HEK293T (cell line): ENCODE results near the gene CORO1C.

Experiments used
- CTCF ChIA-PET: fragments of 350-600 bp; formaldehyde crosslinking; extraction: SDS; loops from one replicate; lab custom pipeline; 2021; ENCODE audit warnings: antibody characterized with exemption, inconsistent platforms; lab: Yijun Ruan, JAX
- POLR2A ChIA-PET: fragments of 350-600 bp; formaldehyde crosslinking; extraction: SDS; loops from one replicate; lab custom pipeline; 2020; ENCODE audit warnings: antibody characterized with exemption, inconsistent platforms; lab: Yijun Ruan, JAX
- DNase-seq: peaks from one replicate; pipeline ENCODE4 v3.0.0; 2012; ENCODE audit warnings: mixed read lengths; ENCODE audit errors: extremely low spot score
- ARNT ChIP-seq: fragments of 450-650 bp; IDR thresholded peaks from 2 replicates; pipeline ENCODE4 v1.6.1; 2017; ENCODE audit warnings: mild to moderate bottlenecking
- BHLHE40 ChIP-seq: fragments of 450-650 bp; IDR thresholded peaks from 2 replicates; pipeline ENCODE4 v1.6.1; 2016; ENCODE audit warnings: mild to moderate bottlenecking, moderate library complexity, borderline replicate concordance
- CTBP1 ChIP-seq: fragments of 450-650 bp; IDR thresholded peaks from 2 replicates; pipeline ENCODE4 v1.6.1; 2016; ENCODE audit warnings: borderline replicate concordance
- ELF4 ChIP-seq: fragments of 450-650 bp; IDR thresholded peaks from 2 replicates; pipeline ENCODE4 v1.6.1; 2017; ENCODE audit warnings: antibody characterized with exemption
- FOXA1 ChIP-seq: fragments of 450-650 bp; IDR thresholded peaks from 2 replicates; pipeline ENCODE4 v1.6.1; 2016; ENCODE audit warnings: mild to moderate bottlenecking
- FOXK2 ChIP-seq: fragments of 450-650 bp; IDR thresholded peaks from 2 replicates; pipeline ENCODE4 v1.6.1; 2016; ENCODE audit warnings: mild to moderate bottlenecking
- FOXM1 ChIP-seq: fragments of 450-650 bp; IDR thresholded peaks from 2 replicates; pipeline ENCODE4 v1.6.1; 2017; ENCODE audit warnings: mild to moderate bottlenecking, borderline replicate concordance
- HDGF ChIP-seq: fragments of 450-650 bp; IDR thresholded peaks from 2 replicates; pipeline ENCODE4 v1.6.1; 2017; ENCODE audit warnings: antibody characterized with exemption, borderline replicate concordance
- L3MBTL2 ChIP-seq: fragments of 450-650 bp; conservative IDR thresholded peaks from 2 replicates; pipeline ENCODE4 v1.6.1; 2016; ENCODE audit warnings: mild to moderate bottlenecking
- LEF1 ChIP-seq: fragments of 450-650 bp; IDR thresholded peaks from 2 replicates; pipeline ENCODE4 v1.6.1; 2017; ENCODE audit warnings: mild to moderate bottlenecking, borderline replicate concordance
- NFRKB ChIP-seq: fragments of 450-650 bp; IDR thresholded peaks from 2 replicates; pipeline ENCODE4 v1.6.1; 2016; ENCODE audit warnings: mild to moderate bottlenecking, moderate library complexity
- SP1 ChIP-seq: fragments of 450-650 bp; IDR thresholded peaks from 2 replicates; pipeline ENCODE4 v1.6.1; 2017
- SUZ12 ChIP-seq: fragments of 450-650 bp; IDR thresholded peaks from 2 replicates; pipeline ENCODE4 v1.6.1; 2016; ENCODE audit warnings: mild to moderate bottlenecking
- TARDBP ChIP-seq: fragments of 450-650 bp; IDR thresholded peaks from 2 replicates; pipeline ENCODE4 v1.6.1; 2016
- ZNF384 ChIP-seq: fragments of 450-650 bp; IDR thresholded peaks from 2 replicates; pipeline ENCODE4 v1.6.1; 2016
- TF ChIP-seq, protein P1 (sequence below): fragments of 450-650 bp; IDR thresholded peaks from 2 replicates; pipeline ENCODE4 v1.6.1; 2016

The CORO1C gene

DNA sequence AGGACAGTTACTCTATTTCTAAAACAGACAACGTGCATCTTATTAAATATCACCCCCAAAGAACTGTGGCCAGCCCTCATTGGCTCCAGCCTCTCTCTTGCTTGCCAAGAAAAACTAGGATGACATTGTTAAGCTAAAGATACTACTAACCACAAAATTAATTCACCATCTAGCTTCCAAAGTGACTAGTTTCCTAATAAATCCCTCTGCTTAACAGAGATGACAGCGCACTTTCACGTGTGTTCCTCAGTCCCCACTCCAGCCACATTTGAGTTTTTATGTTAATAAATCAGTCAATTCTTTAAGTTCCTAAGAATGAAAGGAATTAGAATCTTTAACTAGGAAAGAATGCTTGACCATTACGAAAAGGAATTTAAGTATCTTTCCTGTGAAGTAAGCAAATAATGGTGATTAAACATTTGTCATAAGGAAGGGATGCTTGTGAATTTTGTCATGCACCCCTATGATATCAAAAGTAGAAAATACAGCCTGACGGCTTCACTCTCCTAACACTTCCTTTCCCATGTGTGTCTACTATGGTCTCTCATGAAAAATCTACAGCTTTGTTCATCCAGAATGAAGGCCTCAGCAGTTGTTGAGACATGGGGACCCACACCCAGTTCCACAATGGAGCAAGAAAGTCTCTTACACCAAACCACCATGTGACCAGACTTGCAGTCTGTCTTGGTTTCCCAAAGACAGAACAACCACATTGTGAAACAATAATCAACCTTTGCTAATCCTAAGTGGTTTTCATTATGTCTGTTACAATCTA is 8.1 kb downstream of the CORO1C start:
- DNase-seq: no peak
- ChIA-PET POLR2A (no interaction called here), CTCF (no interaction called here)
- no peak for TF ChIP-seq BHLHE40
- no peak for TF ChIP-seq FOXK2
- no peak for TF ChIP-seq LEF1
- TF ChIP-seq, protein P1, sequence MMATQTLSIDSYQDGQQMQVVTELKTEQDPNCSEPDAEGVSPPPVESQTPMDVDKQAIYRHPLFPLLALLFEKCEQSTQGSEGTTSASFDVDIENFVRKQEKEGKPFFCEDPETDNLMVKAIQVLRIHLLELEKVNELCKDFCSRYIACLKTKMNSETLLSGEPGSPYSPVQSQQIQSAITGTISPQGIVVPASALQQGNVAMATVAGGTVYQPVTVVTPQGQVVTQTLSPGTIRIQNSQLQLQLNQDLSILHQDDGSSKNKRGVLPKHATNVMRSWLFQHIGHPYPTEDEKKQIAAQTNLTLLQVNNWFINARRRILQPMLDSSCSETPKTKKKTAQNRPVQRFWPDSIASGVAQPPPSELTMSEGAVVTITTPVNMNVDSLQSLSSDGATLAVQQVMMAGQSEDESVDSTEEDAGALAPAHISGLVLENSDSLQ: no peak
- TF ChIP-seq SUZ12: no peak
- no peak for TF ChIP-seq NFRKB
- TF ChIP-seq L3MBTL2: no peak
- TF ChIP-seq FOXM1: no peak
- no peak for TF ChIP-seq SP1
- TF ChIP-seq ARNT: no peak
- TF ChIP-seq HDGF: no peak
- TF ChIP-seq FOXA1: no peak
- TF ChIP-seq ZNF384: no peak
- TF ChIP-seq ELF4: no peak
- TF ChIP-seq TARDBP: no peak
- TF ChIP-seq CTBP1: no peak

DNA sequence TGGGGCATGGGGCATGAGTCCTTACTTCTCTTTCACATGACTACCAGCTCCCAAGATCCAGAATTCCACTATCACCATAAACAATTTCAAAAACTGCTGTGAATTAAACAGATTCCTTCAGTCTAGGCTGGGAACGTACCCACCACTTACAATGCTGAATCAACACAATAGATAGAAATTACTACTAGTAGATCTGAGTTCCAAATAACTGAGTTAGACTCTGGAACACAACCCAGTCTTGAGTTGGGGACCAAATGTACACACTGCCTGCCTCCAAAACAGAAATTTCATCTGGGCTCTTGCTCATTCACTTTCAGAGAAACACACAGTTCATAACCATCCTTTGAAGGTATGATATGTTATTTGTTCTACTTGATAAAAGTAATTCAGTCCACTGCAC is 8.9 kb downstream of the CORO1C start:
- no peak for DNase-seq
- ChIA-PET CTCF (no interaction called here), POLR2A (no interaction called here)
- TF ChIP-seq FOXA1 (no peak), FOXM1 (no peak)

GRCh38 chr12:108721824-108722223 is 9.5 kb downstream of the CORO1C start:
- no peak for DNase-seq
- CTCF ChIA-PET: no interaction called here
- POLR2A ChIA-PET: no interaction called here
- TF ChIP-seq L3MBTL2: no peak
- no peak for TF ChIP-seq NFRKB
- no peak for TF ChIP-seq SP1
- TF ChIP-seq, protein P1: no peak
- no peak for TF ChIP-seq HDGF
- no peak for TF ChIP-seq LEF1
- no peak for TF ChIP-seq ARNT
- TF ChIP-seq FOXK2: no peak
- no peak for TF ChIP-seq BHLHE40
- TF ChIP-seq ZNF384: no peak
- TF ChIP-seq CTBP1: no peak
- no peak for TF ChIP-seq TARDBP
- no peak for TF ChIP-seq FOXA1
- TF ChIP-seq FOXM1: no peak

- CTCF ChIA-PET: no interaction called here
- no peak for DNase-seq
- POLR2A ChIA-PET: no interaction called here
- TF ChIP-seq LEF1 (no peak), BHLHE40 (no peak), FOXM1 (no peak), SP1 (no peak), FOXA1 (no peak), TARDBP (no peak), NFRKB (no peak), CTBP1 (no peak), ZNF384 (no peak), SUZ12 (no peak), ARNT (no peak), FOXK2 (no peak), L3MBTL2 (no peak), HDGF (no peak)
- TF ChIP-seq, protein P1: no peak
Observed at GRCh38 chr12:108720757-108721514, 10.4 kb downstream of the CORO1C start.

- TF ChIP-seq ELF4: no peak
- no peak for TF ChIP-seq BHLHE40
- TF ChIP-seq, protein P1: no peak
- no peak for TF ChIP-seq LEF1
- TF ChIP-seq ZNF384: no peak
- no peak for TF ChIP-seq L3MBTL2
- TF ChIP-seq ARNT: no peak
- TF ChIP-seq FOXA1: no peak
- TF ChIP-seq FOXK2: no peak
- no peak for TF ChIP-seq CTBP1
- TF ChIP-seq SUZ12: no peak
- TF ChIP-seq TARDBP: no peak
- TF ChIP-seq FOXM1: no peak
- TF ChIP-seq NFRKB: no peak
- TF ChIP-seq SP1: no peak
- TF ChIP-seq HDGF: no peak
- no peak for DNase-seq
- ChIA-PET POLR2A (no interaction called here), CTCF (no interaction called here)
Observed at GRCh38 chr12:108717243-108717642, 14.1 kb downstream of the CORO1C start.
